ENCODE results near the gene BNIP5. TPM values are rescaled to one million over a fixed set of nuclear protein-coding genes. Genes with fewer than 3 reads are reported as not detected.
A peak's percentile ranks its signal among the peaks of the same experiment; 100 is the strongest.

BNIP5 gene
- total RNA-seq, 2 donors from 2014 or later, result 0.33 to 0.52 TPM

GRCh38 chr6:36362551-36363370, 26.1 kb upstream of the BNIP5 start:
- ATAC-seq (no peak), DNase-seq (no peak)
- 87 to 91% methylated on average over 23 to 25 of the region's 25 CpGs for WGBS, 2 donors
- H3K4me3 ChIP-seq, result no peak overlapping the region
- no peaks in the 10 kb centered on the region for H3K9me3 ChIP-seq
- H3K27ac ChIP-seq, result no peak overlapping the region
- H3K27me3 ChIP-seq, result no peaks in the 10 kb centered on the region
- TF ChIP-seq CTCF (IDR thresholded peaks at IDR 0.05), result no peak
- TF ChIP-seq POLR2A (IDR thresholded peaks at IDR 0.05), result no peak
- intact Hi-C loops (cut with DNase I), result loop anchor here (5.0 to 10.0 kb wide), 2 partner anchors 60 to 238 kb away; no protein-coding TSS in a partner anchor
- H3K36me3 ChIP-seq (replicated peaks in 1 of 2; ENCODE audit: insufficient read depth in 1 of 2, low read depth in 2 of 2), result no peaks in the 10 kb centered on the region
- peaks cover 36% of the 10 kb centered on the region for H3K4me1 ChIP-seq

GRCh38 chr6:36361071-36361470, 24.4 kb upstream of the BNIP5 start:
- no peaks in the 10 kb centered on the region for H3K27me3 ChIP-seq
- no peak for DNase-seq
- no peaks in the 10 kb centered on the region for H3K9me3 ChIP-seq
- intact Hi-C loops (cut with DNase I), result loop anchor here (5.0 to 10.0 kb wide), 2 partner anchors 59 to 236 kb away; no protein-coding TSS in a partner anchor
- H3K4me3 ChIP-seq, result no peak overlapping the region
- WGBS, 2 donors, result 67 to 76% methylated on average over 11 of the region's 11 CpGs
- ATAC-seq, result no peak
- TF ChIP-seq CTCF (IDR thresholded peaks at IDR 0.05) (no peak), POLR2A (IDR thresholded peaks at IDR 0.05) (no peak)
- no peak overlapping the region for H3K27ac ChIP-seq
- no peaks in the 10 kb centered on the region for H3K36me3 ChIP-seq (replicated peaks in 1 of 2; ENCODE audit: insufficient read depth in 1 of 2, low read depth in 2 of 2)
- H3K4me1 ChIP-seq, result peaks cover 36% of the 10 kb centered on the region

- peak; percentile 81 to 89 (median 85) for DNase-seq
- Histone ChIP-seq H3K27ac (no peak overlapping the region), H3K36me3 (replicated peaks in 1 of 2; ENCODE audit: insufficient read depth in 1 of 2, low read depth in 2 of 2) (no peaks in the 10 kb centered on the region), H3K4me1 (peaks cover 36% of the 10 kb centered on the region), H3K27me3 (no peaks in the 10 kb centered on the region), H3K9me3 (no peaks in the 10 kb centered on the region), H3K4me3 (no peak overlapping the region)
- TF ChIP-seq POLR2A (IDR thresholded peaks at IDR 0.05), result no peak
- peak; percentile 71 to 90 (median 84) for TF ChIP-seq CTCF (IDR thresholded peaks at IDR 0.05)
- 22 to 26% methylated on average over 9 to 10 of the region's 10 CpGs for WGBS, 2 donors
- peak; percentile 82 for ATAC-seq
- intact Hi-C loops (cut with DNase I), result loop anchor here (5.0 to 10.0 kb wide), 2 partner anchors 58 to 236 kb away; no protein-coding TSS in a partner anchor
Measured at GRCh38 chr6:36360241-36361054, 23.8 kb upstream of the BNIP5 start.

GRCh38 chr6:36358226-36358915, 21.7 kb upstream of the BNIP5 start:
- peak overlapping the region in 3 of 4 donors; percentile 7 to 67 (median 55) for H3K27ac ChIP-seq
- DNase-seq, result peak in 2 of 4 donors; percentile 23 to 52
- H3K27me3 ChIP-seq, result no peaks in the 10 kb centered on the region
- no peak overlapping the region for H3K4me3 ChIP-seq
- WGBS, 2 donors, result 22 to 33% methylated on average over 4 of the region's 4 CpGs
- peaks cover 27% of the 10 kb centered on the region for H3K4me1 ChIP-seq
- H3K36me3 ChIP-seq (replicated peaks in 1 of 2; ENCODE audit: insufficient read depth in 1 of 2, low read depth in 2 of 2), result no peaks in the 10 kb centered on the region
- ATAC-seq, result peak; percentile 75
- intact Hi-C loops (cut with DNase I), result no loop called here
- peak in 1 of 3 donors; percentile 5 for TF ChIP-seq POLR2A (IDR thresholded peaks at IDR 0.05)
- no peak for TF ChIP-seq CTCF (IDR thresholded peaks at IDR 0.05)
- no peaks in the 10 kb centered on the region for H3K9me3 ChIP-seq
